Glomerular visceral epithelial cell (primary cell): ENCODE data around the gene AMPD2.
"Not testable (repeated sequence)": the region's sequence is repeated elsewhere in the genome, so short reads cannot be mapped to it uniquely, and the experiment has no call there.

ENCODE experiments used
- DNase-seq: peaks from one replicate; pipeline ENCODE4 v3.0.0-alpha.2; 2016; ENCODE audit errors: extremely low spot score

Gene AMPD2

GRCh38 chr1:109649491-109649914 lies 29.9 kb downstream of the AMPD2 start:
- no peak for DNase-seq

- DNase-seq, result peak; percentile 25
Measured at GRCh38 chr1:109650609-109651008, 31.0 kb downstream of the AMPD2 start.

GRCh38 chr1:109652402-109652801 lies 32.8 kb downstream of the AMPD2 start:
- no peak for DNase-seq

- no peak for DNase-seq
Measured at GRCh38 chr1:109653306-109653705, 33.7 kb downstream of the AMPD2 start.

- DNase-seq, result no peak
Measured at GRCh38 chr1:109654519-109654918, 34.9 kb downstream of the AMPD2 start.

GRCh38 chr1:109655615-109656519 lies 36.2 kb downstream of the AMPD2 start, which contains the start of gene GSTM4:
Gene GSTM4, plus strand, starts transcription at chr1:109656099. Its CDS starts 291 bp downstream, at chr1:109656390.
- peak; percentile 74 for DNase-seq

GRCh38 chr1:109657395-109657794 lies 37.8 kb downstream of the AMPD2 start:
- no peak for DNase-seq

GRCh38 chr1:109657970-109658369 lies 38.3 kb downstream of the AMPD2 start:
- DNase-seq, result no peak

- DNase-seq, result no peak
Measured at GRCh38 chr1:109658533-109659042, 39.0 kb downstream of the AMPD2 start.

- peak; percentile 61 for DNase-seq
Measured at GRCh38 chr1:109659145-109659544, 39.5 kb downstream of the AMPD2 start.

- peak; percentile 80 for DNase-seq
Measured at GRCh38 chr1:109659997-109660690, 40.5 kb downstream of the AMPD2 start.

- not testable (repeated sequence) for DNase-seq
Measured at GRCh38 chr1:109660691-109661026, 41.0 kb downstream of the AMPD2 start.

GRCh38 chr1:109661391-109661790 lies 41.8 kb downstream of the AMPD2 start:
- DNase-seq, result no peak

GRCh38 chr1:109664671-109665070 lies 45.0 kb downstream of the AMPD2 start:
- no peak for DNase-seq

- no peak for DNase-seq
Measured at GRCh38 chr1:109667452-109668122, 48.0 kb downstream of the AMPD2 start, which contains the start of gene GSTM2. Gene GSTM2, plus strand, starts transcription at chr1:109668057. Its CDS starts 59 bp downstream, at chr1:109668116.

GRCh38 chr1:109668123-109668775 lies 48.6 kb downstream of the AMPD2 start:
- DNase-seq, result no peak

GRCh38 chr1:109669246-109669948 lies 49.8 kb downstream of the AMPD2 start:
- DNase-seq, result no peak

GRCh38 chr1:109669949-109670302 lies 50.3 kb downstream of the AMPD2 start:
- not testable (repeated sequence) for DNase-seq

- no peak for DNase-seq
Measured at GRCh38 chr1:109671067-109671466, 51.4 kb downstream of the AMPD2 start.

- not testable (repeated sequence) for DNase-seq
Measured at GRCh38 chr1:109673861-109674260, 54.2 kb downstream of the AMPD2 start.
